Measurements from ENCODE around the gene RTP3. TPM values are rescaled to one million over a fixed set of nuclear protein-coding genes. Genes with fewer than 3 reads are reported as not detected.

The RTP3 gene
- total and polyA plus RNA-seq, 8 donors, result not detected

DNA sequence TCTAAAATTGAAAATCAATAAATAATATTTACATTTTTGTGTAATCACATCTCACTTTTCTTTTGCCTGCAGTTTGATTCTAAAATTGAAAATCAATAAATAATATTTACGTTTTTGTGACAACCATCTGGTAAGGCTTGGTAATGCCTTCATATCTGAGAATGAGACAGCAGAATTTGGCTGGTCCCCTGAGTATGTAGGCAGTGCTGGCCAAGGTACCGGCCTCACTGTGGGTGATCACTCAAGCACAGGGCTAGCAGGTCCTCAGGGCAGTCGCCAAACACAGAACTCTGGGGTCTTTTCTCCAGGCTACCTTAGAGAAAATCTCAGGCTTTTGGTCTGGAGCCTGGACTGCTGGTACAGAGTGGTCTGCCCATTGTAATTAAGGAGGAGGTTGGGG is 26.2 kb downstream of the RTP3 start:
- WGBS, 5 donors, result 67 to 82% (median 72%) methylated on average over 3 of the region's 3 CpGs
- intact Hi-C loops (cut with DNase I; ENCODE audit: low total_unique reads), result no loop called here
- H3K4me1 ChIP-seq, result no peaks in the 10 kb centered on the region

DNA sequence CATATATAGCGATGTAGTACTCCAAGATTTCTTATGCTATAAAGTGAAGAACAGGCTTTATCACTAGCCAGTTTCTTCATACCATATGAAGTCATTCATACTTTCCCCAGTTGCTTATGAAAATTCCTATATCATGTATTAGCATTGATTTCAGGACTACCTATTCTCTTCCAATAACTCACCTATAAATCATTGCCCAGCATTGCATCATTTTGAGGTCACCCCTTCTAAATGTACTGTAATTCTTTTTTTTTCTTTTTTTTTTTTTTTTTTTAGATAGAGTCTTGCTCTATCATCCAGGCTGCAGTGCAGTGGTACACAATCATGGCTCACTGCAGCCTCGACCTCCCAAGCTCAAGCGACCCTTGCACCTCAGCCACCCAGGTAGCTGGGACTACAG is 27.1 kb downstream of the RTP3 start:
- no peak for TF ChIP-seq EP300 (IDR thresholded peaks at IDR 0.05)
- TF ChIP-seq CTCF (IDR thresholded peaks at IDR 0.05), result no peak
- no peak for TF ChIP-seq POLR2A (IDR thresholded peaks at IDR 0.05)
- TF ChIP-seq POLR2AphosphoS5 (IDR thresholded peaks at IDR 0.05), result no peak
- 89 to 99% (median 93%) methylated on average over 3 of the region's 3 CpGs for WGBS, 5 donors

More for the DNA sequence above, 26.2 kb downstream of the RTP3 start:
- Histone ChIP-seq H3K9me3 (no peaks in the 10 kb centered on the region), H3K27me3 (no peaks in the 10 kb centered on the region), H3K27ac (no peak overlapping the region), H3K4me3 (no peak overlapping the region), H3K36me3 (peaks cover 0 to 24% (median 0%) of the 10 kb centered on the region in 4 donors)
- TF ChIP-seq POLR2A (IDR thresholded peaks at IDR 0.05) (no peak), CTCF (IDR thresholded peaks at IDR 0.05) (no peak), EP300 (IDR thresholded peaks at IDR 0.05) (no peak), POLR2AphosphoS5 (IDR thresholded peaks at IDR 0.05) (no peak)
- no peak for DNase-seq

GRCh38 chr3:46527239-46527638 is 29.5 kb downstream of the RTP3 start:
- no peak for DNase-seq
- Histone ChIP-seq H3K4me1 (no peaks in the 10 kb centered on the region), H3K36me3 (peaks cover 0 to 23% (median 1%) of the 10 kb centered on the region in 4 donors), H3K4me3 (no peak overlapping the region), H3K27me3 (no peaks in the 10 kb centered on the region), H3K9me3 (no peaks in the 10 kb centered on the region), H3K27ac (no peak overlapping the region)
- TF ChIP-seq EP300 (IDR thresholded peaks at IDR 0.05) (no peak), CTCF (IDR thresholded peaks at IDR 0.05) (no peak), POLR2A (IDR thresholded peaks at IDR 0.05) (no peak), POLR2AphosphoS5 (IDR thresholded peaks at IDR 0.05) (no peak)
- WGBS, 5 donors, result 87 to 94% (median 90%) methylated on average over 5 of the region's 5 CpGs
- intact Hi-C loops (cut with DNase I; ENCODE audit: low total_unique reads), result no loop called here

More for the DNA sequence above, 27.1 kb downstream of the RTP3 start:
- Histone ChIP-seq H3K27ac (no peak overlapping the region), H3K27me3 (no peaks in the 10 kb centered on the region), H3K4me3 (no peak overlapping the region), H3K4me1 (no peaks in the 10 kb centered on the region), H3K9me3 (no peaks in the 10 kb centered on the region), H3K36me3 (peaks cover 0 to 24% (median 0%) of the 10 kb centered on the region in 4 donors)
- DNase-seq, result no peak
- intact Hi-C loops (cut with DNase I; ENCODE audit: low total_unique reads), result no loop called here

DNA sequence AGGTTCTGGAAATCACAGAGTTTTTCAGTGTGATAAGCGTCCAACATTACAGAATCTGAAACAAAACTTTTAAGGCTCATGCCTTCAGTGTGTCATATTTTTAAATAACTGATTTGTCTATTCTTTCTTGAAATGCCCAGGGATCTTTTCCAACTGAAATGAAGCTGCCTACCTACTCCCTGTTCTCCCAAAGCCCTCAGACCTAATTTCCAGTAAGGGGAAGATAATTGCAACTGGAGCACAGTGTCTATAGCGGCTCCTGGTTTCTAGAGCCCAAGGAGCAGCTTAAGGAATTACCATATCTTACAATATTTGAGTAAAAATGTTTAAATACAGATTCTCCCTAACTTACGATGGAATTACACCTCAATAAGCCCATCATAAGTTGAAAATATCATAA is 35.3 kb downstream of the RTP3 start:
- Histone ChIP-seq H3K4me3 (no peak overlapping the region), H3K27me3 (no peaks in the 10 kb centered on the region), H3K36me3 (peaks cover 0 to 12% (median 1%) of the 10 kb centered on the region in 4 donors), H3K27ac (no peak overlapping the region), H3K4me1 (peaks cover 0 to 2% (median 0%) of the 10 kb centered on the region in 4 donors), H3K9me3 (no peaks in the 10 kb centered on the region)
- TF ChIP-seq POLR2A (IDR thresholded peaks at IDR 0.05) (no peak), CTCF (IDR thresholded peaks at IDR 0.05) (no peak), EP300 (IDR thresholded peaks at IDR 0.05) (no peak), POLR2AphosphoS5 (IDR thresholded peaks at IDR 0.05) (no peak)
- intact Hi-C loops (cut with DNase I; ENCODE audit: low total_unique reads), result no loop called here
- WGBS, 5 donors, result 86 to 89% (median 88%) methylated on average over 3 of the region's 3 CpGs
- DNase-seq, result no peak

Measured in stomach (tissue), 9 donors.